Mesenchymal stem cell (in vitro differentiated cells and primary cell): ENCODE results near the gene NATD1.

Source experiments
- DNase-seq: peaks from one replicate; pipeline ENCODE4 v3.0.0-alpha.2; 2013
- H2AFZ ChIP-seq: one replicate; pipeline ENCODE4 v1.6.1; 2013; ENCODE audit warnings: low read depth, mild to moderate bottlenecking, control low read depth, inconsistent platforms, low read length, moderate library complexity
- H2AK5ac ChIP-seq: 2 replicates; pipeline ENCODE4 v1.6.1; 2013; ENCODE audit warnings: low read length, moderate library complexity, mild to moderate bottlenecking, inconsistent platforms; ENCODE audit not compliant: severe bottlenecking
- H2BK120ac ChIP-seq: one replicate; pipeline ENCODE4 v1.6.1; 2013; ENCODE audit warnings: low read depth, mild to moderate bottlenecking, inconsistent platforms, low read length, moderate library complexity
- H2BK12ac ChIP-seq, 2 experiments: one replicate each; pipeline ENCODE4 v1.6.1; 2013; ENCODE audit warnings: inconsistent platforms in 2 of 2, low read length in 2 of 2, mild to moderate bottlenecking in 2 of 2, moderate library complexity in 2 of 2, control low read depth in 1 of 2
- H2BK15ac ChIP-seq: one replicate; pipeline ENCODE4 v1.6.1; 2013; ENCODE audit warnings: mild to moderate bottlenecking, low read depth, inconsistent platforms; ENCODE audit not compliant: poor library complexity, severe bottlenecking
- H2BK5ac ChIP-seq: 2 replicates; pipeline ENCODE4 v1.6.1; 2013; ENCODE audit warnings: low read depth, mild to moderate bottlenecking, low read length, control low read depth, inconsistent platforms; ENCODE audit not compliant: poor library complexity, severe bottlenecking
- H3K14ac ChIP-seq, 2 experiments: one replicate each; pipeline ENCODE4 v1.6.1; 2013; ENCODE audit warnings: inconsistent platforms in 2 of 2, low read length in 2 of 2, control low read depth in 1 of 2, mild to moderate bottlenecking in 1 of 2, moderate library complexity in 1 of 2
- H3K18ac ChIP-seq, 2 experiments: one replicate each; pipeline ENCODE4 v1.6.1; 2013; ENCODE audit warnings: inconsistent platforms in 2 of 2, low read length in 2 of 2, control low read depth in 1 of 2, low read depth in 1 of 2, mild to moderate bottlenecking in 1 of 2
- H3K23ac ChIP-seq, 2 experiments: one replicate each; pipeline ENCODE4 v1.6.1; 2013; ENCODE audit warnings: inconsistent platforms in 2 of 2, low read length in 2 of 2, mild to moderate bottlenecking in 2 of 2, moderate library complexity in 2 of 2, control low read depth in 1 of 2
- H3K27ac ChIP-seq: 2 replicates; pipeline ENCODE4 v1.5.1; 2013; ENCODE audit warnings: mild to moderate bottlenecking, moderate library complexity, low read length, control low read depth, inconsistent platforms; ENCODE audit not compliant: poor library complexity, severe bottlenecking
- H3K27me3 ChIP-seq, 2 experiments: 2 replicates each; pipeline versions ENCODE4 v1.6.1 to v1.7.0; 2013; ENCODE audit warnings: low read length in 2 of 2, mild to moderate bottlenecking in 2 of 2, moderate library complexity in 2 of 2, control low read depth in 1 of 2, inconsistent platforms in 1 of 2; ENCODE audit not compliant: control insufficient read depth in 1 of 2, insufficient read depth in 1 of 2
- H3K36me3 ChIP-seq, 2 experiments: 2 replicates each; pipeline versions ENCODE4 v1.6.1 to v1.7.0; 2013; ENCODE audit warnings: low read length in 2 of 2, control low read depth in 1 of 2, inconsistent platforms in 1 of 2, low read depth in 1 of 2, mild to moderate bottlenecking in 1 of 2; ENCODE audit not compliant: insufficient read depth in 2 of 2, control insufficient read depth in 1 of 2
- H3K4ac ChIP-seq, 2 experiments: one replicate each; pipeline ENCODE4 v1.6.1; 2013; ENCODE audit warnings: inconsistent platforms in 2 of 2, low read length in 2 of 2, mild to moderate bottlenecking in 2 of 2, moderate library complexity in 2 of 2, control low read depth in 1 of 2, low read depth in 1 of 2
- H3K4me1 ChIP-seq: 2 replicates; pipeline ENCODE4 v1.6.1; 2013; ENCODE audit warnings: low read depth, low read length, control low read depth; ENCODE audit not compliant: control insufficient read depth, insufficient read depth
- H3K4me2 ChIP-seq: 2 replicates; pipeline ENCODE4 v1.6.1; 2013; ENCODE audit warnings: low read length, mild to moderate bottlenecking, inconsistent platforms; ENCODE audit not compliant: poor library complexity, severe bottlenecking
- H3K4me3 ChIP-seq, 2 experiments: 2 replicates each; pipeline versions ENCODE4 v1.5.1 to v1.7.0; 2013; ENCODE audit warnings: low read length in 2 of 2, mild to moderate bottlenecking in 2 of 2, control low read depth in 1 of 2, low read depth in 1 of 2; ENCODE audit not compliant: insufficient read depth in 1 of 2
- H3K79me1 ChIP-seq: replicated peaks from 2 replicates; pipeline ENCODE4 v1.6.1; 2013; ENCODE audit warnings: mild to moderate bottlenecking, control low read depth, low read length, inconsistent platforms; ENCODE audit not compliant: poor library complexity, severe bottlenecking
- H3K9ac ChIP-seq: 2 replicates; pipeline ENCODE4 v1.7.0; 2013; ENCODE audit warnings: mild to moderate bottlenecking, low read length, moderate library complexity
- H3K9me3 ChIP-seq: 2 replicates; pipeline ENCODE4 v1.7.0; 2013; ENCODE audit warnings: mild to moderate bottlenecking, low read length; ENCODE audit not compliant: control insufficient read depth
- H4K8ac ChIP-seq: one replicate; pipeline ENCODE4 v1.6.1; 2013; ENCODE audit warnings: inconsistent platforms, mild to moderate bottlenecking, low read length, moderate library complexity
- H4K91ac ChIP-seq: one replicate; pipeline ENCODE4 v1.6.1; 2013; ENCODE audit warnings: mild to moderate bottlenecking, low read length, inconsistent platforms
- WGBS: methylation state at CpG from one replicate; pipeline ENCODE4 v1.1.7; 2013; ENCODE audit warnings: mixed read lengths; 5-methylcytosine and 5-hydroxymethylcytosine counted together

NATD1 gene

DNA sequence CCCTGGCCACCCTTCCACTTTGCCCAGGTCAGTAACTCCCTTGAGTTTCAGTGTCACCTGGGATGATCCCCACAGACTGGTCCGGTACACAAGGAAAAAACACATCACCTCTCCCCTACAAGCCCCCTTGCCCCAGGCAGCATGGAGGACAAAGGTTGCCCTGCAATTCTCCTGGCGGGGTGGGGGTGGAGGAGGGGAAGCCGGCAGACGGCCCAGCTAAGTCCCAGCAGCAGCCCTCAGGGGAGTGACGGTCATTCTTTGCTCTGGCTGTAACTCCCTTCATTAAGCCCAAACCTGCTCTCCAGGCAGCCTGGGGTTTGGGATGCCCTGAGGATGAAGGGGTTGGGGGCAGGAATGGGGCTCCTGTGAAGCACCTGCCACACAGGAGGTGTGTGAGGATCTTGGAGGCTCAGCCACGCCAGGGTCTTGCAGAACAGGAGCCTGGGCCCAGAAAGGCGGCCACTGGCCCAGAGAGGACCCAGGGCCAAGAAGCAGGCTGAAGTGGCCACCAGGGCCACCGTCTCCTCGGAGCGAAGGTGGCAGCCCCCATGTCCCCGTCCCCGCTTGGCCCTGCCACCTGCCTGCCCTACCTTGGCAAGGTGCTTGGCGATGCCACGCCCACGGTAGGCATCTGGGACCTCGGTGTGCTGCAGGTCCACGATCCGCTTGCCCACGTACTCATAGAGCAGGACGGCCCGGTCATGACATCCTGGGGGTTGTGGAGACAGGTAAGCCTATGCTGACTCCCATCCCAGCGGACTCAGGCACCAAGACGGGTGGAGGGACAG, 9.5 kb downstream of the NATD1 start:
- H3K4me1 ChIP-seq = peaks cover 16% of the 10 kb centered on the region
- DNase-seq = no peak
- H4K8ac ChIP-seq = no peak overlapping the region
- H3K79me1 ChIP-seq = peaks cover 4% of the 10 kb centered on the region
- no peak overlapping the region for H3K14ac ChIP-seq
- 85% methylated on average over 21 of the region's 23 CpGs for WGBS
- H2BK15ac ChIP-seq = no peak overlapping the region
- H3K27ac ChIP-seq = no peak overlapping the region
- H2AK5ac ChIP-seq = no peak overlapping the region
- H3K9ac ChIP-seq = no peak overlapping the region
- no peak overlapping the region for H3K4me2 ChIP-seq
- H3K4ac ChIP-seq = no peak overlapping the region
- no peak overlapping the region for H3K18ac ChIP-seq
- no peak overlapping the region for H2AFZ ChIP-seq
- no peak overlapping the region for H3K4me3 ChIP-seq
- H3K27me3 ChIP-seq = no peaks in the 10 kb centered on the region
- H2BK12ac ChIP-seq = no peak overlapping the region
- H4K91ac ChIP-seq = no peak overlapping the region
- peaks cover 0 to 43% of the 10 kb centered on the region in 2 experiments for H3K36me3 ChIP-seq
- no peak overlapping the region for H2BK120ac ChIP-seq
- no peak overlapping the region for H2BK5ac ChIP-seq
- H3K9me3 ChIP-seq = no peaks in the 10 kb centered on the region
- no peak overlapping the region for H3K23ac ChIP-seq

DNA sequence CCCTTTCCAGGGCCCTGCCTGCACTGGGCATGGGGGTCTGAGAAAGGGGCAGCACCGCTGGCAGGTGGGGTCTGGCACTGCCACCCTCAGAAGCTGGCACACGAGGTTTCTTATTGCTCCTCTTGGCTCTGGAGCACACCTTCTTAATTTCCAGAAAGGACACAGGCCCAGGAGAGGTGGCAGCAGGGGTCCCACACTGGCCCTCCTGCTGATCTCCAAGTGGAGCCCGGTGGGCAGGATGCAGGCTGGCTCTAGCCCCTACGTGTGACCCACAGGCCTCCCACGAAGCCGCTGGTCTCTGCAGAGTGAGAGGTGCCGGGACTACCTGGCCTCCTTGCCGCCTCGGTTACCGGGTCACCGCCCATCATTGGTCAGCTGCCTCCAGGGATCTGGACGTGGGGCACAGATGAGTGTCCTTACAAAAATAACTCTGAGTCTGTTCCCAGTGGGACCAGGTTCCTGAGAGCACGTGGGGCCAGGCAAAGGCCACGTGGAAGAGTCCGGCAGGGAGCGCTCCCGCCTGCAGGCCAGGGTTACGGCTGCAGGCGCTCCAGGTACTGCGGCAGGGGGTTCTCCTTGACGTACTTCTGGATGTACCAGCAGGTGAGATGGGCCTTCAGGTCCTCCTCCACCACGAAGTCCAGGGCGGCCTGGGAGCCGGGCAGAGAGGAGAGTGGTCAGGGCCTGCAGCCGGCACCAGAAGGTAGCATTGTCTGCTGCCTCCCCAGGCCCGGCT, 10.3 kb downstream of the NATD1 start:
- H3K18ac ChIP-seq = no peak overlapping the region
- H2BK15ac ChIP-seq = no peak overlapping the region
- no peak overlapping the region for H2BK120ac ChIP-seq
- H3K9ac ChIP-seq = no peak overlapping the region
- DNase-seq = no peak
- no peak overlapping the region for H4K91ac ChIP-seq
- H4K8ac ChIP-seq = no peak overlapping the region
- peaks cover 0 to 3% of the 10 kb centered on the region in 2 experiments for H3K27me3 ChIP-seq
- no peak overlapping the region for H3K23ac ChIP-seq
- no peak overlapping the region for H2AFZ ChIP-seq
- no peak overlapping the region for H3K14ac ChIP-seq
- peaks cover 0 to 43% of the 10 kb centered on the region in 2 experiments for H3K36me3 ChIP-seq
- no peak overlapping the region for H3K4me3 ChIP-seq
- no peak overlapping the region for H2AK5ac ChIP-seq
- whole genome bisulfite sequencing = 86% methylated on average over 25 of the region's 26 CpGs
- H3K9me3 ChIP-seq = no peaks in the 10 kb centered on the region
- H2BK12ac ChIP-seq = no peak overlapping the region
- peaks cover 4% of the 10 kb centered on the region for H3K79me1 ChIP-seq
- H3K4ac ChIP-seq = no peak overlapping the region
- H3K4me1 ChIP-seq = peaks cover 16% of the 10 kb centered on the region
- H2BK5ac ChIP-seq = no peak overlapping the region
- no peak overlapping the region for H3K27ac ChIP-seq
- no peak overlapping the region for H3K4me2 ChIP-seq

DNA sequence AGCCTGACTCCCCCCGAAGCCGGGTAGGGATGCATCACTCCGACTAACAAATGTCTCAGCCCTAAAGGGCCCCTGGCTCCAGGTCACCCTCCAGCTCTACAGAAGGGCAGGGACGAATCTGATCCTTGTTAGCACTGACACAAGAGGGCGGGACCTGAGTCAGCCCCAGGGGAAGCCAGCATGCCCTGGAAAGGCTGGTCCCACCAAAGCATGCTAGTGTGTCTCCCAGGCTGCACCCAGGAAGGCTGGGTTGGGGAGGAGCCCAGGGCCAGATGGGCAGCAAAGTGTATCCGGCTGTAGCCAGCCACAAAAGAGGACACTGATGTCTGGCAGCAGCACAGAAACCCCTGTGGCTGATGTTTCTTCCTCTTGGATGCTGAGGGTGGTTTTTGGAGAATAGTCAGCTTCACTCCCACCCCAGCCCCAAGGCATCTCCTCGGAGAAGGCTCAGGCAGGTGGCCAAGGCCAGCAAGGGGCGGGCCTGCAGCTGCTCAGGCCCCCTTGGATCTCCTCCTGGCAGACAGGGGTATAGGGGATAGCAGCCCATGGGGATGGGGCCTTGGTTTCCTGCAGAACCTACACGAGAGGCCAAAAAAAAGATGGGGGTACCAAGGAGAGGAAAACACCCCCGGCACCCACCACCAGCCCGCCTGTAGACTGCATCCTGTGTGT, 11.0 kb downstream of the NATD1 start:
- Histone ChIP-seq H3K4ac (peak overlapping the region in 1 of 2 experiments; percentile 30), H3K4me1 (peaks cover 16% of the 10 kb centered on the region), H3K27ac (no peak overlapping the region), H3K18ac (no peak overlapping the region), H3K23ac (no peak overlapping the region), H3K14ac (no peak overlapping the region), H2BK12ac (no peak overlapping the region), H2BK15ac (no peak overlapping the region), H3K9me3 (no peaks in the 10 kb centered on the region), H3K9ac (no peak overlapping the region), H2AK5ac (no peak overlapping the region), H4K91ac (no peak overlapping the region), H2AFZ (no peak overlapping the region), H3K4me3 (no peak overlapping the region), H3K27me3 (peaks cover 0 to 11% of the 10 kb centered on the region in 2 experiments), H3K36me3 (peaks cover 0 to 35% of the 10 kb centered on the region in 2 experiments), H3K79me1 (peaks cover 4% of the 10 kb centered on the region), H4K8ac (no peak overlapping the region), H2BK120ac (no peak overlapping the region), H2BK5ac (no peak overlapping the region), H3K4me2 (no peak overlapping the region)
- WGBS = 76% methylated on average over 11 of the region's 11 CpGs
- DNase-seq = no peak

DNA sequence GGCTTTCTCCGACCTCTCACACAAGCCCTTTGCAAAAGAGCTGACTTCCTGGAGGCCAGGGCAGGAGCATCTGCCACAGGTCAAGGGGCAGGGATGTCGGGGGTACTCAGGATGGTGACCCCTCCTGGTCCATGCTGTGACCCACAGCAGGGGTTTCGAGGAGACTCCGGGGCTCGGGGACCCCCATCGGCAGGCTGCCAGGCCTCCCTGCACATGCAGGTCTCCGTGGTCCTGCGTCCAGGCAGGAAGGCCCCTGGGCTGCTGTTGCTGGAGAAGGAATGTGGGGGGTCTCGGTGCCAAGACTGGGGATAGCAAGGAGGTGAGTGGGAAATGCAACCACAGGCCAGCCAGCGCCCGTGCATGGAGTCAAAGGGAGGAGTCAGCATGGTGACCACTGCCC, 11.6 kb downstream of the NATD1 start:
- no peak overlapping the region for H3K9ac ChIP-seq
- H3K36me3 ChIP-seq = peaks cover 0 to 32% of the 10 kb centered on the region in 2 experiments
- no peak overlapping the region for H3K4me2 ChIP-seq
- H3K4ac ChIP-seq = no peak overlapping the region
- no peaks in the 10 kb centered on the region for H3K79me1 ChIP-seq
- H2AK5ac ChIP-seq = no peak overlapping the region
- H2BK12ac ChIP-seq = no peak overlapping the region
- H2BK5ac ChIP-seq = no peak overlapping the region
- no peak overlapping the region for H2AFZ ChIP-seq
- no peak overlapping the region for H3K18ac ChIP-seq
- H3K4me3 ChIP-seq = no peak overlapping the region
- H3K23ac ChIP-seq = no peak overlapping the region
- H3K14ac ChIP-seq = no peak overlapping the region
- no peak overlapping the region for H3K27ac ChIP-seq
- no peaks in the 10 kb centered on the region for H3K9me3 ChIP-seq
- peaks cover 16% of the 10 kb centered on the region for H3K4me1 ChIP-seq
- DNase-seq = no peak
- no peak overlapping the region for H2BK15ac ChIP-seq
- H2BK120ac ChIP-seq = no peak overlapping the region
- H4K91ac ChIP-seq = no peak overlapping the region
- H3K27me3 ChIP-seq = peaks cover 0 to 17% of the 10 kb centered on the region in 2 experiments
- H4K8ac ChIP-seq = no peak overlapping the region
- WGBS = 84% methylated on average over 11 of the region's 11 CpGs
